HG02588 (cell line): ENCODE measurements around the gene ELN.

Source experiments
- ATAC-seq: cut with Tn5 transposase; IDR thresholded peaks from one replicate; pipeline ENCODE4 v1.9.1; 2021; ENCODE audit warnings: mild to moderate bottlenecking, moderate library complexity; ENCODE audit not compliant: unreplicated experiment

The ELN gene

DNA sequence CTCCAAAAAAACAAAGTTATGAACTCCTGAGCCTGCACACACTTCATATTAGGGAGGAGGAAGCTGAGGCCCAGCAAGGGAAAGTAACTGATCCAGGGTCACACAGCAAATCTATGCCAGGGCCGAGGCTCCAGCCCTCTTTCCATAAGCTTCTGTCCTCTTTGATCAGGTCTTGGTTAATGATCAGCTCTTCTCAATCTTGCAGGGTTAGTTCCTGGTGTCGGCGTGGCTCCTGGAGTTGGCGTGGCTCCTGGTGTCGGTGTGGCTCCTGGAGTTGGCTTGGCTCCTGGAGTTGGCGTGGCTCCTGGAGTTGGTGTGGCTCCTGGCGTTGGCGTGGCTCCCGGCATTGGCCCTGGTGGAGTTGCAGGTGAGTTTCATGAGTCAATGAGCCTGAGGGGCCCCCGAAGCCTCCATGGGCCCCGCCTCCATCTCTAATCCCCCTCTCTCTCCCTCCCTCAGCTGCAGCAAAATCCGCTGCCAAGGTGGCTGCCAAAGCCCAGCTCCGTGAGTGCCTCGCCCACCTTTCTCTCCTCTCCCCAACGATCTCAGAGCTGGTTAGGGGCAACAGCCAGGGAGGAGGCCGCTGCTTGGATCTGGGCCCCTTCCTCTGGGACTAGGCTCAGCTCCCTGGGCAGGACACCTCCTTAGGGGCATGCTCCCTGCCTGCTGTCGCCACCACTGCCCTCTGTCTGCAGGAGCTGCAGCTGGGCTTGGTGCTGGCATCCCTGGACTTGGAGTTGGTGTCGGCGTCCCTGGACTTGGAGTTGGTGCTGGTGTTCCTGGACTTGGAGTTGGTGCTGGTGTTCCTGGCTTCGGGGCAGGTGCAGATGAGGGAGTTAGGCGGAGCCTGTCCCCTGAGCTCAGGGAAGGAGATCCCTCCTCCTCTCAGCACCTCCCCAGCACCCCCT, 32.0 kb downstream of the ELN start:
- no peak for ATAC-seq

- ATAC-seq: no peak
Observed at GRCh38 chr7:74061840-74062539, 34.0 kb downstream of the ELN start.

GRCh38 chr7:74063223-74063641, 35.3 kb downstream of the ELN start:
- no peak for ATAC-seq

GRCh38 chr7:74063646-74064045, 35.7 kb downstream of the ELN start:
- ATAC-seq: no peak

DNA sequence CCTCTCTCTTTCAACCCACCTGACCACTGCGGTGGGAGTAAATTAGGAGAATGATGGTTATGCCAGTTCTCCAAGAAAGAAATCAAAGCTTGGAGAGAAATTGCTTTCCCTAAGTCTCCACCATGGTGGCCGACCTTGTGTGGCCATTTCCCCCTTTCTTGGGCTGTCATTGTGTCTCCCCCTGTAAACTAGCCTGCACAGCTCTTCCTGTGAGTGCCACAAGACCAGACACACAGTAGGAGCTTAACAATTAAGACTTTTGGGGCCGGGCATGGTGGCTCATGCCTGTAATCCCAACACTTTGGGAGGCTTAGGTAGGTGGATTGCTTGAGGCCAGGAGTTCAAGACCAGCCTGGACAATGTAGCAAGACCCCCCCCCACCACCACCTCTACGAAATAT, 36.7 kb downstream of the ELN start:
- ATAC-seq: no peak

DNA sequence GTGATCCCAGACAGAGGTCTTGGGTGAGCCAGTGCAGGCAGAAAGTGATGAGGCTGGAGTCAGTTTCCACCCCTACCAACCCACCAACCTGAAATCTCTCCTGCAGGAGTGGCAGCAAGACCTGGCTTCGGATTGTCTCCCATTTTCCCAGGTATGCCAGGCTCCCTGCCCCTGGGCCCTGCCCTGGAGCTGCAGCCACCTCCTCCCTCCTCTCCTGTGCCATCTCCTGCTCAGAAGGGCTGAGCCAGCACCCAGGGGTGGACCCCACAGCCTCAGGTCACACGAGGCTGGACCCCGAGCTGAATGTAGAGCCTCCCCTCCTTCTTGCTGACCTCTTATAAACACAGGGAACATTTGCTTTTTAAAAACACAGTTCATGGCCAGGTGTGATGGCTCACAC, 38.7 kb downstream of the ELN start:
- no peak for ATAC-seq

- ATAC-seq: no peak
Observed at GRCh38 chr7:74068378-74069085, 40.6 kb downstream of the ELN start.

GRCh38 chr7:74069086-74069541, 41.1 kb downstream of the ELN start:
- ATAC-seq: no peak

GRCh38 chr7:74069790-74070618, 42.0 kb downstream of the ELN start:
- ATAC-seq: no peak

GRCh38 chr7:74070619-74070921, 42.6 kb downstream of the ELN start:
- ATAC-seq: no peak

DNA sequence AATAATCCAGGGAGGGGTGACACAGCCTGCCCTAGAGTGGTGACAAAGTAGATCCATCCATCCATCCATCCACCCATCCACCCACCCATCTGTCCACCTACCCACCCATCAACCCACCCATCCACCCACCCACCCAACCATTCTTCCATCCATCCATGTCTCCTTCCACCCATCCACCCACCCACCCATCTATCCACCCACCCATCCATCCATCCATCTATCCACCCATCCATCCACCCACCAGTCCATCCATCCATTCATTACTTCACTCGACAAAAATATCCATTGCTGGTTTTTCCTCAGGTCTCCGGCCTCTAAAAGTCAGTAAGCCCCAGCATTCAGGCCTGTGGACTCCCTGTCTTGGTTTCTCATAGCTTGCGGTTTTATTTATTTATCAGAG, 43.1 kb downstream of the ELN start:
- no peak for ATAC-seq

GRCh38 chr7:74074770-74075169, 46.8 kb downstream of the ELN start:
- no peak for ATAC-seq

DNA sequence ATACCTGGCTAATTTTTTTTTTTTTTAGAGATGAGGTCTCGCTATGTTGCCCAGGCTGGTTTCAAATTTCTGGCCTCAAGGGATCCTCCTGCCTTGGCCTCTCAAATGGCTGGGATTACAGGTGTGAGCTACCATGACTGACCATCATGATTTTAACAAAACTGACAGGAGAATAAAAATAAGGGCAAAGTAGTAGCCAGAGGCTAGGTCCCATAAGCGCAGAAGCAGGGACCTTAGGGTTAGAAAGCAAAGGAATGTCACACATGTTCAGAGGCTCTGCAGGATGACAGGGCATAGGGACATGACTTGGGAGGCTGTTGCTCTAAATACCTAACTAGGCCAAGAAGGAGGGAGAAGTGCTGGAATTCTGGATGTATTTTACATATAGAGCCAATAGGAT, 50.5 kb downstream of the ELN start:
- no peak for ATAC-seq

GRCh38 chr7:74082770-74083116, 54.8 kb downstream of the ELN start:
- no peak for ATAC-seq

GRCh38 chr7:74083117-74083876, 55.3 kb downstream of the ELN start, which contains the start of gene LIMK1:
Gene LIMK1 (plus strand): TSS chr7:74083804. CDS start chr7:74083991, 187 bp downstream.
- peak; percentile 66 for ATAC-seq

GRCh38 chr7:74083928-74084721, 56.2 kb downstream of the ELN start:
- peak; percentile 38 for ATAC-seq

DNA sequence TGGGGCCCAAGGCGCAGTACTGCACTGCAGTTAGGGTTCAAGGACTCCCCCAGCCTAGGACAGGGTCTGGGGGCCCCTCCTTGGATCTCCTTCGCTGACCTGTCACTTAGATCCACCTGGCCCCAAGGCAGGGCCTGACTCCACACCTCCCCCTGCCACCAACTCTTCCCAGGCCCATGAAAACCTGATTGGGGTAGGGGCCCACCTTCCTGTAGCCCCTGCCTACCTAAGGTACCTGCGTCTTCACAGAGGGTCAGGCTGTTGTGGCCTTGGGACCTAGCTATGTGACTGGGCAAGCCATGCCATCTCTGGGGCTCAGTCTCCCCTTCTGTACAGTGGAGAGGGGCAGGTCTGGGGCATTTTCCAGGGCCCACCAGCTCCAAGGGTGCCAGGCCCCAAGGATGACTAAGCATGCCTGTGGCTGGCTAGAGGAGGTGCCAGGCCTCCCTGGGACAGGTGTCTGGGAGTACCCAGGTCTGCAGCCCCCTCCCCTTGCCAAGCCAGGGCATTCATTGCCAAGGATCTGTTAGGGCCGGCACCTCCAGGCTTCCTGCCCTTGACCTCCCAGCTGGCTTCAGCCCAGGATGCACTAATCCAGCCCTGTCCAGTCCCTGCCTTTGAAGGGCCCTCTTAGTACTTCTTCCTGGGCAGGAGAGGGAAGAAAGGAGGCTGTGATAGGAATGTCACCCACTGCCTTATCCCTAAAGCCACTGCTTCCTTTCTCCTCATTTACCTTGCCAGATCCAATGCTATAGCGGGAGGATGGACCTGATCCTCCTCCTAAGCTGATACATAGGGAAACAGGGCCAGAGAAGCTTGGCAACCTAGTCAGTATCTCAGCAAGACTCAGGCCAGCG, 57.0 kb downstream of the ELN start:
- ATAC-seq: no peak

- no peak for ATAC-seq
Observed at GRCh38 chr7:74087791-74088453, 59.9 kb downstream of the ELN start.
